ENCODE data around the gene SERPINB1.

SERPINB1 gene

GRCh38 chr6:2844008-2844407, 2.3 kb upstream of the SERPINB1 start:
- Histone ChIP-seq H3K27ac (ENCODE audit: extremely low read depth, low read depth, low read length) (no peak overlapping the region), H3K9me3 (ENCODE audit: control insufficient read depth, insufficient read depth, low read depth, low read length) (no peaks in the 10 kb centered on the region), H3K36me3 (ENCODE audit: control insufficient read depth in 2 of 2, insufficient read depth in 1 of 2, low read length in 2 of 2) (no peaks in the 10 kb centered on the region), H3K4me3 (ENCODE audit: low read depth, low read length) (no peak overlapping the region), H3K4me1 (ENCODE audit: control insufficient read depth, insufficient read depth, low read length) (peaks cover 21% of the 10 kb centered on the region)
- ChIA-PET CTCF (interaction anchor here (0.7 to 9.8 kb wide), 3 partner anchors 9 to 89 kb away, joined by 3 to 205 read pairs (median 118); no protein-coding TSS in a partner anchor), POLR2A (no interaction called here)
- TF ChIP-seq ZNF837 (tag by site-specific recombination; IDR thresholded peaks at IDR 0.05): no peak
- no peak for TF ChIP-seq ZNF513 (tag by site-specific recombination; IDR thresholded peaks at IDR 0.05)
- TF ChIP-seq ZNF704 (tag by site-specific recombination; IDR thresholded peaks at IDR 0.05): no peak
- TF ChIP-seq ZNF580 (tag by site-specific recombination; IDR thresholded peaks at IDR 0.05): no peak

- ChIA-PET CTCF (interaction anchor here (0.7 to 9.8 kb wide), 7 partner anchors 8 to 213 kb away, joined by 3 to 205 read pairs (median 8); no protein-coding TSS in a partner anchor), POLR2A (interaction anchor here (1.7 kb wide), 1 partner anchor 89 kb away, joined by 3 read pairs; no protein-coding TSS in a partner anchor)
- H3K4me3 ChIP-seq (ENCODE audit: low read depth, low read length): no peak overlapping the region
Measured at GRCh38 chr6:2843138-2843740, 1.6 kb upstream of the SERPINB1 start.

More at GRCh38 chr6:2843138-2843740, 1.6 kb upstream of the SERPINB1 start:
- no peak overlapping the region for H3K27ac ChIP-seq (ENCODE audit: extremely low read depth, low read depth, low read length)
- H3K36me3 ChIP-seq (ENCODE audit: control insufficient read depth in 2 of 2, insufficient read depth in 1 of 2, low read length in 2 of 2): peaks cover 0 to 2% of the 10 kb centered on the region in 2 experiments; a peak in 1 of 3 replicates
- H3K4me1 ChIP-seq (ENCODE audit: control insufficient read depth, insufficient read depth, low read length): peaks cover 28% of the 10 kb centered on the region
- TF ChIP-seq ZBTB1 (tag by site-specific recombination; IDR thresholded peaks at IDR 0.05) (no peak), ZNF513 (tag by site-specific recombination; IDR thresholded peaks at IDR 0.05) (no peak), ZNF223 (tag by site-specific recombination; IDR thresholded peaks at IDR 0.05) (no peak), ZNF747 (tag by site-specific recombination; IDR thresholded peaks at IDR 0.05) (no peak), ZNF211 (tag by site-specific recombination; IDR thresholded peaks at IDR 0.05; ENCODE audit: low read depth) (no peak), MEIS1 (CRISPR knock-in tag; IDR thresholded peaks at IDR 0.05; ENCODE audit: borderline replicate concordance) (no peak), ZEB2 (tag by site-specific recombination; IDR thresholded peaks at IDR 0.05) (no peak), ZBTB6 (tag by site-specific recombination; IDR thresholded peaks at IDR 0.05) (no peak), ZNF585B (tag by site-specific recombination; IDR thresholded peaks at IDR 0.05) (no peak), ZBTB10 (tag by site-specific recombination; IDR thresholded peaks at IDR 0.05) (no peak), ZSCAN30 (tag by site-specific recombination; IDR thresholded peaks at IDR 0.05) (no peak), GLIS2 (tag by site-specific recombination; IDR thresholded peaks at IDR 0.05) (no peak), ZBTB17 (tag by site-specific recombination; IDR thresholded peaks at IDR 0.05) (no peak), ZNF10 (tag by site-specific recombination; IDR thresholded peaks at IDR 0.05) (no peak), ZNF416 (tag by site-specific recombination; IDR thresholded peaks at IDR 0.05) (no peak), ZNF610 (tag by site-specific recombination; IDR thresholded peaks at IDR 0.05; ENCODE audit: borderline replicate concordance) (no peak), ZNF529 (tag by site-specific recombination; IDR thresholded peaks at IDR 0.05; ENCODE audit: insufficient replicate concordance) (no peak), KLF10 (tag by site-specific recombination; IDR thresholded peaks at IDR 0.05) (no peak)
- H3K9me3 ChIP-seq (ENCODE audit: control insufficient read depth, insufficient read depth, low read depth, low read length): no peaks in the 10 kb centered on the region
